Measurements from ENCODE around the gene HSPB8.

HSPB8 gene

DNA sequence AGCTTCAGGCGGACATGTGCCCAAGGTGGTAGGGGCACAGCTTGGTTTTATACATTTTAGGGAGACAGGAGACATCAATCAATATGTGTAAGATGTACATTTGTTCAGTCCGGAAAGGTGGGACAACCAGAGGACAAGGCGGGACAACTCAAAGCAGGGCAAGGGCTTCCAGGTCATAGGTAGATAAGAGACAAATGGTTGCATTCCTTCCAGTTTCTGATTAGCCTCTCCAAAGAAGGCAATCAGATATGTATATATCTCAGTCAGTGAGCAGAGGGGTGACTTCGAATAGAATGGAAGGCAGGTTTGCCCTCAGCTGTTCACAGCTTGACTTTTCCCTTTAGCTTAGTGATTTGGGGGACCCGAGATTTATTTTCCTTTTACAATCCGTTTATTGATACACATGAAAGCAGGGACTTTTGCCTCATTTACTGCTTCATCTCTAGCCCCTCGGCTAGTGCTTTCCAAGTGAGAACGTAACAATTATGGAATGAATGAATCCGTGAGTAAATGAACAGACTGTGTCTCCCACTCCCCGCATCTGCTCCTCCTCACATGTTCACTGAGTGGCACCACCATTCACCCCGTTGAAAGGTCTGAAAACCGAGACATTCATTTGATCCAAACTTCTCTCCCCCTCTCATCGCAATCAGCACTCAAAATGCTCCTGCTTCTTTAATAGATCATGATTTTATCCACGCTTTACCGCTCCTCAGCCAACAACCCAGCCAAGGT is 6.9 kb upstream of the HSPB8 start:
- DNase-seq = no peak

DNA sequence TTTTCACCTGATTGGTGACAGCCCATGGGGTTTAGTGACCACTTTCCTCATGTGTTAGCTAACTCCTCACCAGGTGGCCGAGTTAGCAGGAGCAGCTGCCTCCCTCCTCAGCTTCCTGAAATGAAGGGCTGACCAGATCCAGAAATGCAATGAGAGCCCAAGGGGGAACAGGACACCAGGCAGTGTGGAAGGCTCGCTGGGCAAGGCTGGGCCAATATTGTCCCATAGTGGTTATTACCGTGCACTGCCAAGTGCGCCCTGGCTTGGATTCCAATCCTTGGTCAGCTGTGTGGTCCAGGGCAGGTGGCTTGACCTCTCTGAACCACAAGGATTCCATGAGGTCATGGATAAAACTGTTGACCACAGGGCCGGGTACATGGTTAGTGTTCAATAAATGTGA is 3.6 kb upstream of the HSPB8 start:
- DNase-seq = no peak

DNA sequence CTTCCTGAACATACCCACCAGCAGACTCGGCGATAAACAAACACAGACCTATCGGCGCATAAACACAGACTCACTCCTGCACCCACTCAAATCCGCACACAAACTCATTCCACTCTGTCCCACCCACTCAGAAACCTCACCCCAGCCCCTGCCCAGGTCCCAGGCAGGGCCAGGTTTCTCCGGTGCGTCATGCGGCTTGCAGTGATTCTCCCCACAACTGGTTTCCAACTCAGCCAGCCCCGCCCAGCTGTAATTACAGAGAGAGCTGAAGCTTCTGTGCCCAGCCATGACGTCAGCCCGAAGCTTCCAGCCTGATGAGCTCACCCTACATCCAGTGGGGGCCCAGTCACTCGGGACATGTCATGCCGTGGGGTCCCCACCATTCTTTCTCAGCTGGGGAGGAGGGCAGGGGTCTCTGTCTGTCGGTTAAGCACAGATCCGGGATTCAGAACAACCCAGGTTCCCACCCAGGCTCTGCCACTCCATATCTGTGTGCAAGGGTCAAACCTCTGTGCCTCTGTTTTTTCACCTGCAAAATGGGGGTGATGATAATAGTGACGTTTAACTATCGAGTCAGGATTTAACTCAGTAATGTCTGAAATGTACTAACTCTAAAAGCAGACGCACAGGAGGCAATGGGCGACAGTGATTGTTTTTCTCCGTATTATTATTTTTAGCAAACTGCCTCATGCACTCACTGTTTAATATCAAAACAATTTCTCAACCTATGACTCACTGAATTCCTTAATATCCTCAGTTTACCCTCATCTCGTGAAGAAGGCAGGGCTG is 2.3 kb upstream of the HSPB8 start:
- no peak for DNase-seq

DNA sequence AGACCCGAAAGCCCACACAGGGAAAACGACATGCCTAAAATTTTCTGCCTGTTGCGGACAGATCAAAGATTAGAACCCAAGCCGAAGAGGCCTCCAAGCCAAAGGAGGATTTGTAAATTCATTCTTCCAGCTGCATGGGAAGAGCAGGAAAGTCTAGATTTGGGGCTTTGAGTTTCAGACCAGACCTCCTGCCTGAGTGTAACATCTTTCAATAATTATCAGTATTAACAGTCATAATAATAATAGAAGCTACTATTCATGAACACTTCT is 1.7 kb upstream of the HSPB8 start:
- DNase-seq = no peak

DNA sequence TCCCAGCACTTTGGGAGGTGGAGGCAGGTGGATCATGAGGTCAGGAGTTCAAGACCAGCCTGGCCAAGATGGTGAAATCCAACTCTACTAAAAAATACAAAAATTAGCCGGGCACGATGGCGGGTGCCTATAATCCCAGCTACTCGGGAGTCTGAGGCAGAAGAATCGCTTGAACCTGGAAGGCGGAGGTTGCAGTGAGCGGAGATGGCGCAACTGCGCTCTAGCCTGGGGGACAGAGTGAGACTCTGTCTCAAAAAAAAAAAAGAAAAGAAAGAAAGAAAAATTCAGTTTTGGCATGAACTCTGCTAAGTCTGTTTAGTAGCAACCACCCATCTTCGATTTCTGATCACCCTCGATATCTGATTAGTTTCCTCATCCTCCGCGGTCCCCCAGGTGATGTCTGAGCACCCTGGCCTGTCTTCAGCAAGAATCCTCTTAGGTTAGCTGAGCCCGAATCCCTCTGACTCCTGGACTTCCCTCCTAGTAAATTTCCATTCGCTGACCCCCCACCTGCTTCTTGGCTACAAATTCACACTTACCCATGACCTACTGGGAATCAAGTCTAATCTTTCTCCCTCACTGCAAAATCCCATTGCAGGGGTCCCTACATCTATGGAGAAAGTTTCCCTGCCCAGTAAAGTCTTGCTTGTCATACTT is 879 bp upstream of the HSPB8 start:
- DNase-seq = no peak

DNA sequence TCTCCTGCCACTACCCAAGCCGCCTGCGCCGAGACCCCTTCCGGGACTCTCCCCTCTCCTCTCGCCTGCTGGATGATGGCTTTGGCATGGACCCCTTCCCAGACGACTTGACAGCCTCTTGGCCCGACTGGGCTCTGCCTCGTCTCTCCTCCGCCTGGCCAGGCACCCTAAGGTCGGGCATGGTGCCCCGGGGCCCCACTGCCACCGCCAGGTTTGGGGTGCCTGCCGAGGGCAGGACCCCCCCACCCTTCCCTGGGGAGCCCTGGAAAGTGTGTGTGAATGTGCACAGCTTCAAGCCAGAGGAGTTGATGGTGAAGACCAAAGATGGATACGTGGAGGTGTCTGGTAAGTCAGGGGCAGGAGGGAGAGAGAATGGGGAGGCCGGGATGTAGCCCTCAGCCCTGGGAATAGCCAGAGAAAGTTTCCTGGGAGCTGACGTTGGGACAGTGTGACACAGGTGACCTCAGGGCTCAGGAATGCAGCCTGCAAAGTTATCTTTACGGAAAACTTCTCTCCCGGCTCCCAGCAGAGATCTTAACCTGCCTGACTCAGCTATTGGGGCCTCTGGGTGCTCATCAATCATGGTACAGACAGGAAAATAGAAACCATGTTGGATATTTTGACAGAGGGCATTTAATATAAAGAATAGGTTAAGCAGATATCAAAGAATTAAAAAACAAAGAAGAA is 747 bp downstream of the HSPB8 start:
- DNase-seq = no peak

DNA sequence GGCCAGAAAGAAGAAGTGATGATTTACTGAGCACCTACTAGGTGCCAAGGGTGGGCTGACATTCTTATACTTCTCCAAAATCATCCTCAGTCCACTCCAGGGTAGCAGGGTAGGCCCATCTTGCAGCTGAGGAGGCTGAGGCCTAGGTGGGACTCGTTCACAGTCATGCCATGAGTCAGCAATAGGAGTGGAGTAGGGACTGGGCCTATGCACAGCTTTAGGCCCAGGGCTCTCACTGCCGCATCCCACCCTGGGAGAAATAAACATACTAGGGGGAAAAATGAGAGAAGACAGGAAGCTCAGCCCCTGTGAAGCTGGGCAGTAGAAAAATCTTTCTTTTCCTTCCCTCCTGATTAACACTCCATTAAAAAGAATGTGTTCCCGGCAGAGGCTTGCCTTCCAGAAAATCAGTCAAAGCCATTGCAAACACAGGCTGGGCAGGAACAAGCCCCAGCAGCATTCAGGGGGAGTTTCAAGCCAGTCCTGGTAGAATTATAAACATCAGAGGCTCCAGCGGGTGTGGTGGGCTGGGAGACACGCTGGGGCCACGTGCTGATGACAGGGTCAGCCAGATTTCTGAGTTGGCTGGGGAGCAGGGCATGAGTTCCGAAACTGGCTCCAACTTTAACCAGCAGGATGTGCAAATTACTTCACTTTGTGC is 1.8 kb downstream of the HSPB8 start:
- DNase-seq = no peak

DNA sequence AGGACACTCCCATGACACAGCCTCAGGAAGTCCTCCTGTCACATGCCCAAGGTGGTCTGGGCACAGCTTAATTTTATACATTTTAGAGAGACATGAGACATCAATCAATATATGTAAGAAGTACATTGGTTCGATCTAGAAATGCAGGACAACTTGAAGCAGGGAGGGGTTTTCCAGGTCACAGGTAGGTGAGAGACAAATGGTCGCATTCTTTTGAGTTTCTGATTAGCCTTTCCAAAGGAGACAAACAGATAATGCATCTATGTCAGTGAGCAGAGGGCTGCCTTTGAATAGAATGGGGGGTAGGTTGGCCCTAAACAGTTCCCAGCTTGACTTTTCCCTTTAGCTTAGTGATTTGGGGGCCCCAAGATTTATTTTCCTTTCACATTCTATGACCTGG is 2.5 kb downstream of the HSPB8 start:
- DNase-seq = no peak

DNA sequence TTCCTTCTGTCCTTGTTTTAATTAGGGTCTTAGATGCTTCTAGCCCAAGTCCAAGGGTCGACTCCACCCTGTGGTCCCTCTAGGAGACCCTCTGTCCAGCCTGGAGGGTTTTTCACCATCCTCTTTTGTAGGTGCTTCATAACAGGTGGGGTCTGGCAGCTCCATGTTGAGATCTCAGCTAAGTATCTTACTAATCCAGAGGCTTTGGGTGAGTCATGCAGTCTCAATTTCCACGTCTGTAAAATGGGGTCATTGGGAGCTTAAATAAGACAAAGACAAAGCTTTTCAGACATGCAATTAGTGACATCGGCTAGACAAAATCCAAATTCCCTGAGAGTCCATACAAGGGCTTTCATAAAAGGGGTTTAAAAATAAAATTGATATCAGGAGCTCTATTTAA is 3.2 kb downstream of the HSPB8 start:
- no peak for DNase-seq

DNA sequence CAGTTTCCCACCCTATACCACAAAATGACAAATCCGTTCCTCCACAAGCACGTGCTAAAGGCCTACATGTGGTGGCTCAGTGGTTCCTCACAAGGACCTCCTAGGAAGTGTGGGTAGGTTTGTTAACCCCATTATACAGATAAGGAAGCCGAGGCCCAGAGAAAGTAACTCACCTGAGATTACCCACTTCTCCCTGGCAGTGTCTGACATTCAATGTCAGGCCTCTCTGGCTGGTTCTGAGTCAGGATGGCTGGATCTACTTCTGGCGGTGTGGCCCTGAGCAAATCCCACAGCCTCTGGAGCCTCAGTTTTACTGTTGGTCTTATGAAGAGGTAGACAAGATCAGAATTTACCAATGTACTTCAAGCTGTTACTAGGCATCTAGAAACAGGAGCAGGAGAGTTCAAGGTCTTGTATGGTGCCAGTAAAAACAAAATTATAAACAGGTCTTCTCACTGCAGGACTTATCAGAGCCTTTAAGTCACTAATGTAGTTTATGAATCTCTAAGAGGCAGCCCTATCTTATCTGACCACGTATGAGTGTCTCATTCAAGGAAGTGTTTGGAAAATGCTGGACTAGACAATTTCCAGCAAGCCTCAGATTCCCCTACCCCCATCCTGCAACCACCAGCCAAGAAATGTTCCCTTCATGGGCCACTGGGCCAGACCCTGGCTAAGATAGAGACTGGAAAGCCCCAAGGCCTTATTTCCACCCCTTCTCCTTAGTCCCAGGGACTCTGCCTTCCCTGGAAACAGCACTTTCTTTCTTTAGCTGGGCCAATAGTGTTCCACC is 4.2 kb downstream of the HSPB8 start:
- no peak for DNase-seq

DNA sequence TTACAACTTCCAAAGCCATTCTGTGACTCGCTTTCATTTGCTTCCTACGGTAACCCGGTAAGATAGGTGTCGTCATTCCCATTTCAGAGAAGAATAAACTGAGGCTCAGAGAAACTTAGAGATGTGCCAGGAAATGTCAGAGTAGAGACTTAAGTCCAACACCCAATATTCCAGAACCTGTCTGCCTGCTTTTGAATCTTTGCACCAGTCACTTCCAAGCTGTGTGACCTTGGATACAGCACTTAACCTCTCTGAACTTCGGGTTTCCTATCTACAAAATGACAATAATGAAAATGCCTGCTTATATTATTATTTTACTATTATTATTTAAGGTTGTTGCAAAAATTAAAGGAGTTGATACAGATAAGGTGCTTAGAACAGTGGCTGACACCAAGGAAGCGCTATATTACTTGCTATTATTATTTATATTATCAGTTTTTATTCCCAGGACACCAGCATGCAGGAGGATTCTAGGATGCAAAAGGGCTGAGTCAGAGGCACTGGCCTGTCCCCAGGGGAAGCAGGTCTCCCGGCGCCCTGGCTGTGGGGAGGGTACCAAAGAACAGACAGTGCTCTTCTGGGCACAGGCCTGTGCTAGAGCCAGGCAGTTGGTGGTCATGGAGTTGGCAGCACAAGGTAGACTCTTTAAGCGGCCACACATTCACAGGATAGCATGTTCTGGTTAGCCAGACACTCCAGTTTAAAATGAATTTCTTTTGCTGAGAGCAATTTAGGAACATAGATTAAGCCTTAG is 5.4 kb downstream of the HSPB8 start:
- no peak for DNase-seq

DNA sequence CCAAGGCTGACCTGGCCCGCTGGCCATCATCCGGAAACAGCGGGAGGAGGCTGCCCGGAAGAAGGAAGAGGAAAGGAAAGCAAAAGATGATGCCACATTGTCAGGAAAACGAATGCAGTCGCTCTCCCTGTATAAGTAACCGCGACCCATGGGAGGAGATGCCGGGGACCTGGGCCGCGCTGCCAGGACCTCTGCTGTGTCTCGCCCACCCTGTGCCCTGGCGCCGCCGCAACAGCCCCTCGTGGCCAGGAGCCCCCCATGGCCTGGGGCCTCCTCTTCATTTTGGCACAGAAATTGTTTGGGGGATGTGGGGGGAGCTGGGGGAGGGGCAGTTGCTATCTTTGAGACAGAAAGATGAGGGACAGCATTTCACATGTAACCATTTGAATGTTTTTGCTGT is 16.5 kb downstream of the HSPB8 start:
- no peak for DNase-seq

DNA sequence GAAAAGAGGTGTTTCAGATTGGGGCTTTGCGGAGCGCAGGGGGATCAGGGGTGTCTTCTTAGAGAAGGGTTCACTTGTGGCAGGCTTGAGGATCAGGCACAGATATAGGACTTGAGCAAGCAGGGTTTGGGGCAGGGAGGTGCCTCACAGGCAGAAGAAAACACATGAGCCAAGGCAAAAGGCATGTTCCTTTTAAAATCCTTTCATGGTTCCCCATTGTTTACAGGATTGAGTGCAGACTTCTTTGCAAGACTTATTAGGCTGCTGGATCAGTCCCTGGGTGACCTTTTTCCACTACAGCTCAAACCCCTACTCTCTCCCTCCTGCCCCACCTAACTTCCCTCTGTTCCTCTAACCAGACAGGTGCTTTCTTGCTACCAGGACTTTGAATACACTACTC is 19.7 kb downstream of the HSPB8 start:
- DNase-seq = no peak

DNA sequence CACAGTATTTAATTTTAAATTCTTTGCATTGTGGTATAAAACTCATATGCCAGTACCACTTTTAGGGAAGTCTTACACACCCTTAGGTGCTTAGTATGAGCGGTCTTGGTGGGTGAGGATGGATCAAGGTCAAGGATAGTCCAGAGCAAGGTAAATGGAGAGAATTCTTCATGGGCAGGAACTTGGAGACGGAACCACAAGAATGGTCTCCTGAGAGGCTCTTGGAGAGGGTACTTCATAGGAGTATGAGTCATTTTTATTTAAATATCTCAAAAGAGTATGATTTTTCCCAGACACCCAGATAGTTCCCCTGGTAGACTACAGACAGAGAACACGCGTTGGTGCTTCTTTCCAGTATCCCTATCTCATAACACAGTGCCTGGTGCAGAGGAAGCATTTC is 21.9 kb downstream of the HSPB8 start:
- DNase-seq = no peak

DNA sequence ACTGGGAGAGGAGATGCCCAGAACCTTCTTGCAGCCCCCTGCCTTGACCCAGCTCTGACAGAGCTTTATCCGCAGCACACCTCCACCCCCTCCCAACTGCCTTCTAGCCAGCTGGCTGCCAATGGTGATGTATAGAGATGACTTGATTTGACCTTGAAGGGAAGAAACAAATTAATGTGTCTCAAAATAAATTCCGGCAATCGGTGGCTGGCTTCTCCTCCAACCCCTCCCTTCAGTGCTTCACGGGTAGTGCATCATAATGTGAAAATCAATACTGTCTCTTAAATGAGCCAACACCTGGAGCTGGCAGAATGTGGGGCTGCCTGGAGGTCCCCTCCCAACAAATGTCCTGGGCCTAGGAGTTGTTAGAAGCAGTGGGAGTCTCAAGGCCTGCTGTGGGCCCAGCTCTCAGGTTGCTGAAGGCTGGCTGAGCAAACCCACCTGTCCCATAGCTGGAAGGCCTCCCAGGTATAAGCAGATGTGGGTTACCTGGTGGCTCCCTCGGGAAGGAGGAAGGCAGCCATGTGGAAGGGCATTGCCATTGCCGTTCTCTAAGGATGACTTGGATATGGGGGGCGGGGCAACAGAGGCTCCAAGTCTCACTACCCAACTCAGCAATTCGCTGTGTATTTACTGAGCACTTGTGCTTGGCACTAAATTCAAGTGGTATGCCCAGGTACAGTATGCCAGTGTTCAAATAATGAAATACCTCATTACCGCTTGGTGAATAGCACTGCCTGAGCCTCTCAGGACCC is 23.2 kb downstream of the HSPB8 start:
- DNase-seq = no peak

DNA sequence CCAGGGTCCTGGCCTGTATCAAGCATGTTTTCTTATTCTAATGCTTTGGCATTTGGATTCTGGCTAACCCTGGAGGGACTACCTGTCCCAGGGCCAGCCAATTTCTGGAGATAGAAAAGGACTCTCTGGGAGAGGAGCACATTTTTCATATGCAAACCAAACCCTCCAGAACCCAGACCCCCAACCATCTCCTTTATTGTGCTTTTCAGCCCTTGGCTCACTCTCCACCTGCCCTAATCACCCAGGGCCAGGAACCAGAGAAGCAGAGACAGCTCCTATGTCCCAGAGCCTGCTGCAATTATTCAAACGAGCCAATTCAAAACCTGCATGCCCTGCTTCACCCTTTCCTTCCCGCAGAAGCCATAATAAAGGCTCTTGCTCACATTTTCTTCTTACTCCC is 23.8 kb downstream of the HSPB8 start:
- no peak for DNase-seq

DNA sequence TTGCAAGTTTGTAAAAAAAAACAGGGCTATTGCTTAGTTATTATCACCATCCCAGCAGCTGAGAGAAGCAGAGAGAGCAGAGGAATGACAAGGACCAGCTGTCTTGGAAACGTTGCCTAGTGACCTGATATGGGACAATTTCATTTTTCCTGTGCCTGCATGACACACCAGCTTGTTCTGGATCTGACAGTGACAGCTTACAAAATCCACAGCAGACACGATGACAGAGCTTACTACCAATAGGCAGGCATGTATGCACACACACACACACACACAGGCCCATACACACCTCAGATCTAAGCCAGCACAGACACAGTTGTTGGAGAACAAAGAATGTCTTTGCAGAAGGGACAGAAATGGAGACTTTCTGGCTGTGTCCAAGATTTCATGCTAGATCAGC is 25.4 kb downstream of the HSPB8 start:
- DNase-seq = no peak

DNA sequence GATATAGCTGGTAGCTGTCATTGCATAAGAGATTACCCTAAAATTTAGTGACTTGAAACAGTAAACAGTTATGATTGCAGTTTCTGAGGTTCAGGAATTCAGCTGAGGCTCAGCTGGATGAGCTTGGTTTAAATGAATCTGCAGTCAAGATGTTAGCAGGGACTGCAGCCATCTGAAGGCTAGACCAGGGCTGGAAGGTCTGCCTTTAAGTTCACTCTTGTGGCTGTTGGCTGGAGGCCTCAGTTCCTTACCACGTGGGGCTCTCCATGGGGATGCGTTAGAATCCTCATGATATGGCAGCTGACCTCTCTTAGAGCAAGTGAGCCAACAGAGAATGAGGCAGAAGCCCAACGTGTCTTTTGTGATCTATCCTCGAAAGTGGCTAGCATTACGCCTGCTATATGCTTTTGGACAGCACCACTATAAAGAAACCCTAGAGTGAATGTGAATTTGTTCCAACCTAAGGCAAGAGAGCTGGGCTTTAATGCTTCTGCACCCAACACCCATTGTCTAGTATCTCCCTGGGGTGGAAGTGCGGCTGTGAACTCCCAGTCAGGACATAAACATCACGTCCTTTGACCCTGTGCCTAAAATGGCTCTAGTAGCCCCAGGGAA is 26.0 kb downstream of the HSPB8 start:
- no peak for DNase-seq

DNA sequence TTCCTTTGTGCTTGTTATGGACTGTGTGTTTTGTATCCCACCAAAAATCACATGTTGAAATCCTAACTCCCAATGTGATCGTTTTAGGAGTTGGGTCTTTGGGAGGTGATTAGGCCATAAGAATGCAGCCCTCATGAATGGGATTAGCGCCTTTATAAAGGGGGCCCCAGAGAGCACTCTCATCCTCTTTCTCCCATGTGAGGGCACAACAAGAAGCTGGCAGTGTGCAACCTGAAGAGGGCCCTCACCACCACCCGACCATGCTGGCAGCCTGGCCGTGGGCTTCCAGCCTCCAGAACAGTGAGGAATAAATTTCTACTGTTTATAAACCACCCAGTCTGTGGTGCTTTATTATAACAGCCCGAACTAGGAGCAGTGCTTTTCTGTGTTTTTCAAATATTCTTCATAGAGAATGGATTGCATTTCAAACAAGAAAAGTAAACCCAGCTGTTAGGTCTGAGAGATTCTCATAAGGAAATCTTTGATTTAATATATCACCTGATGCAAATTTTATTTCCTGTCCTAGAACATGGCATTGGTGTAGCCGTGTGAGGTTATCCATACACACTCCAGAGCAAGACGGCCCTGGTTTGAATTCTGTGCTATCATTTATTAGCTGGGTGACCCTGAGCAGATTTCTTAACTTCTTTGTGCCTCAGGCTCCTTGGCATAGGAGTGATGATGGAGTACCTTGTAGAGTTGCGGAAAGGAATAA is 27.8 kb downstream of the HSPB8 start:
- no peak for DNase-seq

DNA sequence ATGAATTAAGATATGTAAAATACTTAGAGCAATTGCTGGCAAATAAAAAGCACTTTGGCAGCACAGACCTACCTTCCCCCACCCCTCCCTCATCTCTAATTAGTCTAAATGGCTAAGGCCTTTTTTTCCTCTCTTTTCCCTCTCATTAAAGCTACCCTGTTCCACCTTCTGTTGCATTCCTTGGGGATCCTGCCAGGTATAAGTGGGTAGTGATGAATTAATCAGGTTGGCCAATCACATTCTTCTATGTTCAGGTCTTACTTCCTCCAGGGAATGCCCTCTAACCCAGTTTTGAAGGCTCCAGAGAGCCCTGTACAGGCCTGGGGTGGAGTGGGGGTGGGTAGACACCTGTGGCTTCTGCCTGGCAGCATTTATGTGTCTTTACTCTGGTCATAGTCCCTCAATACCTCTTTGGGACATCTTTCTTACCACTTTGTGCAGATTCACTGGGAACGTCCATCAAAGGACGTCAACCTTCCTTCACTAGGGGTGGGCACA is 28.4 kb downstream of the HSPB8 start:
- DNase-seq = no peak
